Body of pancreas (tissue), 4 donors: ENCODE results near the gene SPRED2.

Experiments
- CTCF ChIP-seq, 7 experiments: fragments of 450-650 bp in 4 of 7; fragments of 200-600 bp in 3 of 7; sonication (generic) in 3 of 7; IDR thresholded peaks; one replicate each; pipeline ENCODE4 v1.5.1; 2016 to 2019; ENCODE audit warnings: antibody characterized with exemption in 7 of 7
- POLR2A ChIP-seq, 3 donors: fragments of 450-650 bp; IDR thresholded peaks; one replicate each; pipeline ENCODE4 v1.6.1; 2016; ENCODE audit warnings: antibody characterized with exemption in 3 of 3, mild to moderate bottlenecking in 2 of 3

- TF ChIP-seq POLR2A (IDR thresholded peaks at IDR 0.05), result no peak
- no peak for TF ChIP-seq CTCF (IDR thresholded peaks at IDR 0.05)
Measured at GRCh38 chr2:65371074-65371434, 61.3 kb downstream of the SPRED2 start.
